ENCODE results near the gene ATP9A. TPM values are rescaled to one million over a fixed set of nuclear protein-coding genes. Genes with fewer than 3 reads are reported as not detected.

The ATP9A gene
- polyA plus RNA-seq, 1 donor (not counting 4 experiments of a cell fraction or from before 2014, with no cell fraction given) = 5.8 TPM

GRCh38 chr20:51628533-51629398, 139.4 kb downstream of the ATP9A start:
- Histone ChIP-seq H3K9me1 (ENCODE audit: control insufficient read depth, extremely low read depth, insufficient read depth, low read length) (no peaks in the 10 kb centered on the region), H3K4me2 (ENCODE audit: control insufficient read depth, extremely low read depth, insufficient read depth, low read depth, low read length) (no peak overlapping the region), H4K20me1 (ENCODE audit: control insufficient read depth, extremely low read depth, insufficient read depth, low read length) (no peaks in the 10 kb centered on the region), H3K4me1 (ENCODE audit: control insufficient read depth, extremely low read depth, insufficient read depth, low read length) (peaks cover 13% of the 10 kb centered on the region), H3K9me3 (ENCODE audit: control insufficient read depth, low read depth, low read length) (no peaks in the 10 kb centered on the region), H3K79me2 (ENCODE audit: control insufficient read depth, insufficient read depth, low read length) (no peaks in the 10 kb centered on the region), H3K27me3 (ENCODE audit: control insufficient read depth, extremely low read depth, insufficient read depth, low read length) (peaks cover 7% of the 10 kb centered on the region), H2AFZ (ENCODE audit: control insufficient read depth, low read length) (no peak overlapping the region), H3K4me3 (ENCODE audit: control insufficient read depth in 2 of 3, extremely low read depth in 1 of 3, insufficient read depth in 2 of 3, low read depth in 1 of 3, low read length in 3 of 3) (no peak overlapping the region), H3K36me3 (ENCODE audit: control insufficient read depth in 2 of 2, extremely low read depth in 1 of 2, insufficient read depth in 2 of 2, low read length in 2 of 2) (peaks cover 0 to 2% of the 10 kb centered on the region in 2 experiments), H3K27ac (ENCODE audit: control insufficient read depth, insufficient read depth, low read length) (no peak overlapping the region), H3K9ac (ENCODE audit: control insufficient read depth, extremely low read depth, insufficient read depth, low read length) (no peak overlapping the region)
- no peak for DNase-seq (ENCODE audit: low read depth, low spot score)
- no peak for FAIRE-seq
- TF ChIP-seq EZH2 (IDR thresholded peaks at IDR 0.05; ENCODE audit: low read length) (no peak), CTCF (optimal IDR thresholded peaks at IDR 0.05 in 1 of 3, IDR thresholded peaks at IDR 0.05 in 1 of 3, conservative IDR thresholded peaks at IDR 0.05 in 1 of 3; ENCODE audit: extremely low read depth in 1 of 3, insufficient read depth in 2 of 3, low read length in 3 of 3) (no peak)
- dilution Hi-C loops (cut with MboI; ENCODE audit: extremely low pct_ligation_motif_present, low sequenced_read_pairs) = no loop called here

GRCh38 chr20:51627586-51627985, 140.6 kb downstream of the ATP9A start:
- dilution Hi-C loops (cut with MboI; ENCODE audit: extremely low pct_ligation_motif_present, low sequenced_read_pairs) = no loop called here
- TF ChIP-seq EZH2 (IDR thresholded peaks at IDR 0.05; ENCODE audit: low read length) (no peak), CTCF (optimal IDR thresholded peaks at IDR 0.05 in 1 of 3, IDR thresholded peaks at IDR 0.05 in 1 of 3, conservative IDR thresholded peaks at IDR 0.05 in 1 of 3; ENCODE audit: extremely low read depth in 1 of 3, insufficient read depth in 2 of 3, low read length in 3 of 3) (no peak)
- H3K4me3 ChIP-seq (ENCODE audit: control insufficient read depth in 2 of 3, extremely low read depth in 1 of 3, insufficient read depth in 2 of 3, low read depth in 1 of 3, low read length in 3 of 3) = no peak overlapping the region
- H3K27ac ChIP-seq (ENCODE audit: control insufficient read depth, insufficient read depth, low read length) = no peak overlapping the region
- peaks cover 7% of the 10 kb centered on the region for H3K27me3 ChIP-seq (ENCODE audit: control insufficient read depth, extremely low read depth, insufficient read depth, low read length)
- H2AFZ ChIP-seq (ENCODE audit: control insufficient read depth, low read length) = no peak overlapping the region
- H3K4me1 ChIP-seq (ENCODE audit: control insufficient read depth, extremely low read depth, insufficient read depth, low read length) = peaks cover 13% of the 10 kb centered on the region
- no peak overlapping the region for H3K4me2 ChIP-seq (ENCODE audit: control insufficient read depth, extremely low read depth, insufficient read depth, low read depth, low read length)
- FAIRE-seq (no peak), DNase-seq (ENCODE audit: low read depth, low spot score) (no peak)
- H3K36me3 ChIP-seq (ENCODE audit: control insufficient read depth in 2 of 2, extremely low read depth in 1 of 2, insufficient read depth in 2 of 2, low read length in 2 of 2) = peaks cover 0 to 2% of the 10 kb centered on the region in 2 experiments
- H4K20me1 ChIP-seq (ENCODE audit: control insufficient read depth, extremely low read depth, insufficient read depth, low read length) = no peaks in the 10 kb centered on the region
- no peak overlapping the region for H3K9ac ChIP-seq (ENCODE audit: control insufficient read depth, extremely low read depth, insufficient read depth, low read length)
- H3K79me2 ChIP-seq (ENCODE audit: control insufficient read depth, insufficient read depth, low read length) = no peaks in the 10 kb centered on the region
- H3K9me1 ChIP-seq (ENCODE audit: control insufficient read depth, extremely low read depth, insufficient read depth, low read length) = no peaks in the 10 kb centered on the region
- H3K9me3 ChIP-seq (ENCODE audit: control insufficient read depth, low read depth, low read length) = no peaks in the 10 kb centered on the region
